K562 (cell line): ENCODE results near the gene PAQR6. TPM values are rescaled to one million over a fixed set of nuclear protein-coding genes. Genes with fewer than 3 reads are reported as not detected.

Experiments used
- ATAC-seq: fragments of 200-7000 bp; cut with Tn5 transposase; 3 replicates; pipeline ENCODE4 v1.9.1; 2020; ENCODE audit warnings: moderate library complexity
- BruUV-seq: library from RNA; stranded (reverse); fragments of 400-500 nt; replicated peaks from 2 replicates; lab custom pipeline; 2021; lab: Mats Ljungman, UMichigan
- CTCF ChIA-PET: fragments of 300-600 bp; formaldehyde crosslinking; extraction: SDS; loops from one replicate; lab custom pipeline; 2021; ENCODE audit warnings: low intra/inter-chr PET ratio; lab: Yijun Ruan, JAX
- POLR2A ChIA-PET: fragments of 300-600, 350-650 bp; sonication (Branson Sonifier 250); formaldehyde crosslinking; extraction: SDS; loops from one replicate; lab custom pipeline; 2021; ENCODE audit warnings: antibody characterized with exemption, inconsistent platforms; lab: Yijun Ruan, JAX
- DNase-seq, 4 experiments: peaks; one replicate each; pipeline versions ENCODE4 v3.0.0 to v3.0.0-alpha.2; 2011 to 2018; ENCODE audit warnings: low spot score in 3 of 4, mixed read lengths in 3 of 4; ENCODE audit errors: extremely low read depth in 1 of 4
- FAIRE-seq: peaks from 2 replicates; lab custom pipeline; 2011; peaks lifted over from hg19 to GRCh38; lab: Jason Lieb, UNC
- H2AFZ ChIP-seq: 2 replicates; pipeline ENCODE4 v1.6.0; 2011; ENCODE audit warnings: low read depth, low read length, control low read depth, inconsistent platforms
- H3K27ac ChIP-seq: fragments of 200-600 bp; 3 replicates; pipeline ENCODE4 v1.8.0; 2011; ENCODE audit warnings: low read depth, mild to moderate bottlenecking, control low read depth, inconsistent platforms, low read length, moderate library complexity, mixed read lengths; ENCODE audit errors: extremely low read depth
- H3K27me3 ChIP-seq, 2 experiments: fragments of 300-600 bp in 1 of 2; 2 replicates in 1 of 2; 3 replicates in 1 of 2; pipeline versions ENCODE4 v1.6.0 to v1.8.0; 2011; ENCODE audit warnings: inconsistent platforms in 2 of 2, low read length in 2 of 2, mild to moderate bottlenecking in 1 of 2, mixed read lengths in 1 of 2, moderate library complexity in 1 of 2; ENCODE audit not compliant: control insufficient read depth in 2 of 2, insufficient read depth in 2 of 2
- H3K36me3 ChIP-seq: fragments of 300-600 bp; 3 replicates; pipeline ENCODE4 v1.8.0; 2011; ENCODE audit warnings: mild to moderate bottlenecking, low read length, inconsistent platforms; ENCODE audit not compliant: control insufficient read depth, insufficient read depth
- H3K4me1 ChIP-seq, 2 experiments: fragments of 200-600 bp in 1 of 2; replicated peaks in 1 of 2; 2 replicates in 1 of 2; 3 replicates in 1 of 2; pipeline versions ENCODE4 v1.5.1 to v1.8.0; 2011; ENCODE audit warnings: inconsistent platforms in 2 of 2, low read length in 2 of 2, mild to moderate bottlenecking in 1 of 2, mixed read lengths in 1 of 2, moderate library complexity in 1 of 2; ENCODE audit not compliant: control insufficient read depth in 2 of 2, insufficient read depth in 2 of 2
- H3K4me2 ChIP-seq: 2 replicates; pipeline ENCODE4 v1.6.1; 2011; ENCODE audit warnings: low read length, control low read depth, inconsistent platforms, mixed read lengths; ENCODE audit not compliant: insufficient read depth
- H3K4me3 ChIP-seq: fragments of 200-600 bp; sonication (generic), shearing (Covaris generic); 2 replicates; pipeline ENCODE4 v1.5.1; 2016; ENCODE audit warnings: control low read depth, inconsistent platforms
- H3K79me2 ChIP-seq: fragments of 200-600 bp; 3 replicates; pipeline ENCODE4 v1.8.0; 2011; ENCODE audit warnings: low read length, inconsistent platforms; ENCODE audit not compliant: control insufficient read depth, insufficient read depth
- H3K9ac ChIP-seq, 2 experiments: 2 replicates each; pipeline versions ENCODE4 v1.6.0 to v1.6.1; 2011; ENCODE audit warnings: low read depth in 2 of 2, low read length in 2 of 2, control low read depth in 1 of 2, inconsistent platforms in 1 of 2, mild to moderate bottlenecking in 1 of 2, mixed read lengths in 1 of 2; ENCODE audit not compliant: insufficient read depth in 1 of 2
- H3K9me1 ChIP-seq: one replicate; pipeline ENCODE4 v1.6.0; 2011; ENCODE audit warnings: inconsistent platforms, mild to moderate bottlenecking, low read length, moderate library complexity; ENCODE audit not compliant: control insufficient read depth, insufficient read depth
- H3K9me3 ChIP-seq: replicated peaks from 2 replicates; pipeline ENCODE4 v1.5.1; 2011; ENCODE audit warnings: low read depth, low read length, inconsistent platforms; ENCODE audit not compliant: control insufficient read depth, insufficient read depth
- H4K20me1 ChIP-seq: replicated peaks from 2 replicates; pipeline ENCODE4 v1.6.1; 2011; ENCODE audit warnings: low read length, inconsistent platforms, mixed read lengths; ENCODE audit not compliant: control insufficient read depth, insufficient read depth
- HNRNPH1 ChIP-seq: fragments of 200-400 bp; formaldehyde crosslinking; optimal IDR thresholded peaks from 2 replicates; pipeline ENCODE3; 2017; ENCODE audit warnings: low read depth, mild to moderate bottlenecking, low read length, moderate library complexity
- LARP7 ChIP-seq: fragments of 450-650 bp; IDR thresholded peaks from 2 replicates; pipeline ENCODE4 v1.6.1; 2016
- PHF8 ChIP-seq: fragments of 200-600 bp; sonication (generic); IDR thresholded peaks from 2 replicates; pipeline ENCODE4 v1.6.1; 2012; ENCODE audit warnings: mixed run types, mild to moderate bottlenecking, inconsistent platforms, low read length, moderate library complexity, borderline replicate concordance
- POLR2AphosphoS5 ChIP-seq: IDR thresholded peaks from 2 replicates; pipeline ENCODE4 v1.6.1; 2011; ENCODE audit warnings: mild to moderate bottlenecking, low read depth, low read length, moderate library complexity; ENCODE audit not compliant: control insufficient read depth, insufficient read depth
- WGBS: fragments of 100-300 bp; shearing (Covaris generic); methylation state at CpG from one replicate; pipeline ENCODE4 v1.1.6; 2016; ENCODE audit warnings: low coverage, mixed read lengths; ENCODE audit not compliant: insufficient coverage; ENCODE audit errors: missing lambda C conversion rate; 5-methylcytosine and 5-hydroxymethylcytosine counted together
- in situ Hi-C: fragments of 300-500 bp; cut with MboI; formaldehyde crosslinking; loops from 4 replicates; pipeline ENCODE4 v1.15.0; 2018; ENCODE audit warnings: inconsistent platforms, mixed read lengths
- intact Hi-C: fragments of 100-400 bp; cut with micrococcal nuclease; formaldehyde crosslinking; loops from 2 replicates; pipeline ENCODE4 v1.14.2; 2022
- polyA plus RNA-seq, 8 experiments: library from polyadenylated mRNA; depleted of rRNA in 4 of 8; stranded (reverse) in 5 of 8; unstranded in 3 of 8; fragments of >200 nt; fragmentation: Nextera tagmentation in 2 of 8; fragmentation: Illumina TruSeq in 1 of 8; extraction: Ambion mirVana in 2 of 8; extraction: Trizol in 1 of 8; gene quantifications; 2 replicates each; pipeline versions ENCODE4 v1.2.1 to v1.2.3, GENCODE V29; 2011 to 2014; ENCODE audit warnings: inconsistent platforms in 1 of 8, missing spikeins in 1 of 8
- total RNA-seq, 7 experiments: library from RNA; depleted of rRNA in 6 of 7; stranded (reverse); fragments of >200 nt in 6 of 7; fragmentation: Illumina TruSeq in 2 of 7; extraction: Trizol in 2 of 7; gene quantifications; 2 replicates each; pipeline versions ENCODE4 v1.2.1 to v1.2.3, GENCODE V29; 2011 to 2021; ENCODE audit warnings: low replicate concordance in 1 of 7
- TF ChIP-seq, protein P1 (sequence below): fragments of 450-650 bp; formaldehyde crosslinking; conservative IDR thresholded peaks from 2 replicates; pipeline ENCODE4 v1.4.0; 2022; ENCODE audit warnings: mild to moderate bottlenecking, missing genetic modification characterization
- TF ChIP-seq, protein P2 (sequence below): sonication (generic); formaldehyde crosslinking; IDR thresholded peaks from 2 replicates; pipeline ENCODE4 v1.8.0; 2022; ENCODE audit warnings: missing genetic modification reagents, mild to moderate bottlenecking, borderline replicate concordance

Gene PAQR6
- total and polyA plus RNA-seq, 9 of the 15 experiments (the other 6 are each of a cell fraction or from before 2014, with no cell fraction given): 0.07 to 1.8 (median 0.62) TPM

DNA sequence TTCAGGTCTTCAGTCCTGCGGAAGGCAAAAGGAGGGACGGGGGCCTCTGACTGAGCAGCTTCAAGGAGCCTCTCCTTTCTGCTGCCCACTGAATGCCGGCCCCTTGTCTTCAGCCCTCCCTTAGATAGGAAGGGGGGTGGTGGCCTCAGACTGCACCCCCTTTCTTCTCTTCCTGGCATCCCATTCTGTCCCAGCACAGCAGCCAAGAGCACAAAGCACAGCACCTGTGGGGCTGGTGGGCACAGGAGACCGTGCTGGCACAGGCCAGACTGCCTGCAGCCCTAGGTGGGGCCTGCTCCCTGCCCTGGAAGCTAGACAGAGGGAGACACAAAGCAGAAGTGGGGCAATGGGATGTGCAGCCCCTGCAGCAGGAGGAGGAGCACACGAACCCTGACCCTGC is 1.7 kb upstream of the PAQR6 start:
- Histone ChIP-seq H3K27me3 (no peaks in the 10 kb centered on the region), H3K9me1 (no peaks in the 10 kb centered on the region), H3K4me3 (no peak overlapping the region), H3K4me2 (no peak overlapping the region), H3K9ac (no peak overlapping the region), H3K9me3 (no peaks in the 10 kb centered on the region), H3K4me1 (peaks cover 0 to 40% of the 10 kb centered on the region in 2 experiments; a peak in 3 of 5 replicates), H3K36me3 (peaks cover 57% of the 10 kb centered on the region; the same call in 2 of the 3 replicates), H3K27ac (no peak overlapping the region), H3K79me2 (no peaks in the 10 kb centered on the region), H2AFZ (no peak overlapping the region), H4K20me1 (no peaks in the 10 kb centered on the region)
- POLR2A ChIA-PET: interaction anchor here (1.4 kb wide), 1 partner anchor 11 kb away, joined by 5 read pairs; no protein-coding TSS in a partner anchor
- WGBS: 84% methylated on average over 4 of the region's 5 CpGs
- in situ Hi-C loops (no loop called here), intact Hi-C loops (no loop called here)
- no peak for DNase-seq
- CTCF ChIA-PET: no interaction called here
- FAIRE-seq: no peak
- no peak for TF ChIP-seq HNRNPH1
- TF ChIP-seq LARP7: no peak
- TF ChIP-seq POLR2AphosphoS5: peak; percentile 7; the same call in 1 of the 2 replicates
- TF ChIP-seq, protein P1, sequence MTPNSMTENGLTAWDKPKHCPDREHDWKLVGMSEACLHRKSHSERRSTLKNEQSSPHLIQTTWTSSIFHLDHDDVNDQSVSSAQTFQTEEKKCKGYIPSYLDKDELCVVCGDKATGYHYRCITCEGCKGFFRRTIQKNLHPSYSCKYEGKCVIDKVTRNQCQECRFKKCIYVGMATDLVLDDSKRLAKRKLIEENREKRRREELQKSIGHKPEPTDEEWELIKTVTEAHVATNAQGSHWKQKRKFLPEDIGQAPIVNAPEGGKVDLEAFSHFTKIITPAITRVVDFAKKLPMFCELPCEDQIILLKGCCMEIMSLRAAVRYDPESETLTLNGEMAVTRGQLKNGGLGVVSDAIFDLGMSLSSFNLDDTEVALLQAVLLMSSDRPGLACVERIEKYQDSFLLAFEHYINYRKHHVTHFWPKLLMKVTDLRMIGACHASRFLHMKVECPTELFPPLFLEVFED: no peak
- TF ChIP-seq, protein P2, sequence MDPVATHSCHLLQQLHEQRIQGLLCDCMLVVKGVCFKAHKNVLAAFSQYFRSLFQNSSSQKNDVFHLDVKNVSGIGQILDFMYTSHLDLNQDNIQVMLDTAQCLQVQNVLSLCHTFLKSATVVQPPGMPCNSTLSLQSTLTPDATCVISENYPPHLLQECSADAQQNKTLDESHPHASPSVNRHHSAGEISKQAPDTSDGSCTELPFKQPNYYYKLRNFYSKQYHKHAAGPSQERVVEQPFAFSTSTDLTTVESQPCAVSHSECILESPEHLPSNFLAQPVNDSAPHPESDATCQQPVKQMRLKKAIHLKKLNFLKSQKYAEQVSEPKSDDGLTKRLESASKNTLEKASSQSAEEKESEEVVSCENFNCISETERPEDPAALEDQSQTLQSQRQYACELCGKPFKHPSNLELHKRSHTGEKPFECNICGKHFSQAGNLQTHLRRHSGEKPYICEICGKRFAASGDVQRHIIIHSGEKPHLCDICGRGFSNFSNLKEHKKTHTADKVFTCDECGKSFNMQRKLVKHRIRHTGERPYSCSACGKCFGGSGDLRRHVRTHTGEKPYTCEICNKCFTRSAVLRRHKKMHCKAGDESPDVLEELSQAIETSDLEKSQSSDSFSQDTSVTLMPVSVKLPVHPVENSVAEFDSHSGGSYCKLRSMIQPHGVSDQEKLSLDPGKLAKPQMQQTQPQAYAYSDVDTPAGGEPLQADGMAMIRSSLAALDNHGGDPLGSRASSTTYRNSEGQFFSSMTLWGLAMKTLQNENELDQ (CRISPR knock-in tag): no peak
- TF ChIP-seq PHF8: no peak
- BruUV-seq: TSS peak; percentile 33
- ATAC-seq: no peak; the same call in 2 of the 3 replicates
